22Rv1 (cell line): ENCODE results near the gene MANSC4.
A peak's percentile ranks its signal among the peaks of the same experiment; 100 is the strongest.

ENCODE experiments used
- H3K27ac ChIP-seq: fragments of 450-650 bp; 2 replicates; pipeline ENCODE4 v1.5.1; 2017
- ZFX ChIP-seq: fragments of 450-650 bp; IDR thresholded peaks from 2 replicates; pipeline ENCODE4 v1.6.1; 2017; ENCODE audit warnings: antibody characterized with exemption, borderline replicate concordance
- TF ChIP-seq, protein P1 (sequence below): fragments of 450-650 bp; IDR thresholded peaks from 2 replicates; pipeline ENCODE4 v1.5.1; 2017; ENCODE audit warnings: mild to moderate bottlenecking

Gene MANSC4

DNA sequence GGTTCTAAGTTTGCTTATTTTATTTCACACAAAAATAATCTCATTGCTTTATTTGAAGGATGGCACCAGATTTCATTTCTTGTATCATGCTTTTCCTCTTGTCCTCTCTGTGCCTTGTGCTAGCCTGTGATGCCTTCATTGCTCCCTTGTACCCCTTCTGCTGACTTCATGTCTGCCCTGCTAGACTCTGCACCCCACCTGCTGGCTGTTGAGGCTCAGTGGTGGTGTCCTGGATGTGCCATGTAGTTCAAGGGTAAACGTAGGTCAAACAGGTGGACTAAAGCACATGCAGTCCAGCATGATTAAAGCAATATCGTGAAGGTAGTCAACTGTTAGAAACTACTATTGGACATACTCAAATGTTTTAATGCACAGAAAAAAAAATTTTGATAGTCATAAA, 47.8 kb downstream of the MANSC4 start:
- TF ChIP-seq ZFX: no peak
- TF ChIP-seq, protein P1, sequence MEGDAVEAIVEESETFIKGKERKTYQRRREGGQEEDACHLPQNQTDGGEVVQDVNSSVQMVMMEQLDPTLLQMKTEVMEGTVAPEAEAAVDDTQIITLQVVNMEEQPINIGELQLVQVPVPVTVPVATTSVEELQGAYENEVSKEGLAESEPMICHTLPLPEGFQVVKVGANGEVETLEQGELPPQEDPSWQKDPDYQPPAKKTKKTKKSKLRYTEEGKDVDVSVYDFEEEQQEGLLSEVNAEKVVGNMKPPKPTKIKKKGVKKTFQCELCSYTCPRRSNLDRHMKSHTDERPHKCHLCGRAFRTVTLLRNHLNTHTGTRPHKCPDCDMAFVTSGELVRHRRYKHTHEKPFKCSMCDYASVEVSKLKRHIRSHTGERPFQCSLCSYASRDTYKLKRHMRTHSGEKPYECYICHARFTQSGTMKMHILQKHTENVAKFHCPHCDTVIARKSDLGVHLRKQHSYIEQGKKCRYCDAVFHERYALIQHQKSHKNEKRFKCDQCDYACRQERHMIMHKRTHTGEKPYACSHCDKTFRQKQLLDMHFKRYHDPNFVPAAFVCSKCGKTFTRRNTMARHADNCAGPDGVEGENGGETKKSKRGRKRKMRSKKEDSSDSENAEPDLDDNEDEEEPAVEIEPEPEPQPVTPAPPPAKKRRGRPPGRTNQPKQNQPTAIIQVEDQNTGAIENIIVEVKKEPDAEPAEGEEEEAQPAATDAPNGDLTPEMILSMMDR: peak; percentile 1; the same call in 1 of the 2 replicates

DNA sequence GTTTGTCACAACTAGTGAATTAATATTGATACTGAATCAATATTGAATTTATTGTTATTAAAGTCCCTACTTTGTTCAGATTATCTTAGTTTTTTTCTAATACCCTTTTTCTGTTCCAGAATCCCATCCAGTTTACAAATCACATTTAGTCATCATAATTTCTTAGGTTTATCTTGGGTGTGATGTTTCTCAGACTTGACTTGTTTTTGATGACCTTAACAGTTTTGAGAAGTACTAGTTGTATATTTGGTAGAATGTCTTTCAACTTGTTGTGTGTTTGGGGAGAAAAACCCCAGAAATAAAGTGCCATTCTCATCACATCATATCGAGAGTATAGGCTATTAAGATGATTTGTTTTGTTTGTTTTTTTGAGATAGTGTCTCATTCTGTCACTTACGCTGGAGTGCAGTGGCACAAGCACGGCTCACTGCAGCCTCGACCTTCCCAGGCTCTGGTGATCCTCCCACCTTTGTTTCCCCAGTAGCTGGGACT, 49.9 kb downstream of the MANSC4 start:
- TF ChIP-seq, protein P1: no peak
- TF ChIP-seq ZFX: no peak
- H3K27ac ChIP-seq: no peak overlapping the region

More for the DNA sequence above, 47.8 kb downstream of the MANSC4 start:
- H3K27ac ChIP-seq: no peak overlapping the region

DNA sequence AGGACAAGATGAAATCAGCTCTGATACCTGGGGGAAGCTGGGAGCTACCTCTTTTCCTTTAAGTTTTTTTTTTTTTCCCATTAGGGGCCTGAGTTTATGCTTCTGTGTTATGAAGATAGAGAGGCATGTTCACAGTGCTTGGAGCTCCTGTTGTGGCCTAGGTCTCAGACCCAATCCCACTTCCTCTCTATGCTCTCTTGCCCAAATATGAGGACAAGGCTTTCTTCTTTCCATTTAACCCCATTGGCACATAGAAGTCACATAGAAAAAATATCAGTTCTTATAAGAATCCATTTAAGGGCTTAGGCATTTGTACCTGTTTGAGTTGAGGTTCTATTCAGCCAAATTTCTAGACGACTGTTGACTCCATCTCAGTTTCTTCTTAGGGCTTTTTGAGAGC, 56.8 kb downstream of the MANSC4 start:
- TF ChIP-seq, protein P1: no peak
- no peak for TF ChIP-seq ZFX
- no peak overlapping the region for H3K27ac ChIP-seq
